Ectodermal cell (in vitro differentiated cells): ENCODE results near the gene LHFPL3. TPM values are rescaled to one million over a fixed set of nuclear protein-coding genes. Genes with fewer than 3 reads are reported as not detected.
"Not testable (repeated sequence)": the region's sequence is repeated elsewhere in the genome, so short reads cannot be mapped to it uniquely, and the experiment has no call there.

Experiments used
- H3K27ac ChIP-seq: 2 replicates; pipeline ENCODE4 v1.7.0; 2013; ENCODE audit warnings: mild to moderate bottlenecking, low read depth, low read length; ENCODE audit not compliant: insufficient read depth, poor library complexity, severe bottlenecking
- H3K27me3 ChIP-seq: 2 replicates; pipeline ENCODE4 v1.7.0; 2013; ENCODE audit warnings: mild to moderate bottlenecking, low read length; ENCODE audit not compliant: insufficient read depth, control insufficient read depth, poor library complexity, severe bottlenecking
- H3K36me3 ChIP-seq: one replicate; pipeline ENCODE4 v1.7.0; 2013; ENCODE audit warnings: low read length; ENCODE audit not compliant: control insufficient read depth, insufficient read depth
- H3K4me1 ChIP-seq: one replicate; pipeline ENCODE4 v1.7.0; 2013; ENCODE audit warnings: low read length; ENCODE audit not compliant: control insufficient read depth, insufficient read depth
- H3K4me3 ChIP-seq: 2 replicates; pipeline ENCODE4 v1.7.0; 2013; ENCODE audit warnings: low read depth, low read length, control low read depth; ENCODE audit not compliant: insufficient read depth
- H3K9me3 ChIP-seq: 2 replicates; pipeline ENCODE4 v1.7.0; 2013; ENCODE audit warnings: mild to moderate bottlenecking, low read length, moderate library complexity; ENCODE audit not compliant: control insufficient read depth
- WGBS, 2 experiments: methylation state at CpG; one replicate each; pipeline ENCODE4 v1.1.7; 2013; ENCODE audit warnings: missing lambda C conversion rate in 2 of 2; 5-methylcytosine and 5-hydroxymethylcytosine counted together
- polyA plus RNA-seq, 4 experiments: library from polyadenylated mRNA; stranded (reverse); fragments of 50-300 nt; gene quantifications; one replicate each; pipeline ENCODE4 v1.2.3, GENCODE V29; 2013

Gene LHFPL3
- polyA plus RNA-seq (2013, experiment 1 of 4) = 0.35 TPM
- 0.43 TPM for polyA plus RNA-seq (2013, experiment 2 of 4)
- polyA plus RNA-seq (2013, experiment 3 of 4) = 0.27 TPM
- 0.36 TPM for polyA plus RNA-seq (2013, experiment 4 of 4)

DNA sequence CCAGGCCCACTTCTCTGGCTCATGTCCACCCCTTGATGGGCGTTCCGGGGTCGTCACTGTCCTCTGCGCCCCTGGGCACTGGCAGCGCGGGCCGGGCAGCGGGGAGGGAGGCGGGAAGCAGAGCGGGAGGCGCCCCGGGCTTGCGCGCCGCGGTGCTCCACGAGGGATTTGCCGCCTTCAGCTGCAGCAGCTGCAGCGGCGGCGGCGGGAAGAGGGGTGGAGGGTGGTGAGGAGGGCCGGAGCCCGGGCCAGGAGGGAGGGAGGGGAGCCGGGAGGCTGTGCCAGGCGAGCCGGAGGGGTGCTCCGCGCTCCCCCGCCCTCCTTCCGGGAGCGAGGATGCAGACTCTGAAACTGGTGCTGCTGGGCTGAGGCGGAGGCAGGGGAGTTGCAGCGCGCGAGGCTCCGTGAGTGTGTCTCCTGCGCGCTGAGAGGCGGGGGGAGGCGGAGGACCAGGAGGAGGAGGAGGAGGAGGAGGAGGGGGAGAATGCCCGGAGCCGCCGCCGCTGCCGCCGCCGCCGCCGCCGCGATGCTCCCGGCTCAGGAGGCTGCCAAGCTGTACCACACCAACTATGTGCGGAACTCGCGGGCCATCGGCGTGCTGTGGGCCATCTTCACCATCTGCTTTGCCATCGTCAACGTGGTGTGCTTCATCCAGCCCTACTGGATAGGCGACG is at the start of gene LHFPL3:
Gene LHFPL3 (plus strand): TSS at position 308 of the 674 bp plus-strand sequence.
- peaks cover 82% of the 10 kb centered on the region for H3K27me3 ChIP-seq
- peaks cover 8% of the 10 kb centered on the region for H3K4me1 ChIP-seq
- H3K9me3 ChIP-seq = no peaks in the 10 kb centered on the region
- H3K27ac ChIP-seq = no peak within 1 kb of the TSS
- 1% methylated on average over 62 of the region's 62 CpGs for WGBS, 2 experiments
- no peaks in the 10 kb centered on the region for H3K36me3 ChIP-seq
- peak within 1 kb of the TSS; percentile 47 for H3K4me3 ChIP-seq

- not testable (repeated sequence) for H3K27me3 ChIP-seq, H3K27ac ChIP-seq, H3K4me1 ChIP-seq, H3K36me3 ChIP-seq, H3K4me3 ChIP-seq, H3K9me3 ChIP-seq
- 56 to 64% methylated on average over 1 of the region's 2 CpGs for WGBS, 2 experiments
Observed at GRCh38 chr7:104281685-104282084, 46.7 kb upstream of the LHFPL3 start.

- Histone ChIP-seq H3K36me3 (no peaks in the 10 kb centered on the region), H3K27ac (no peak overlapping the region), H3K4me3 (no peak overlapping the region), H3K4me1 (no peaks in the 10 kb centered on the region), H3K9me3 (no peaks in the 10 kb centered on the region), H3K27me3 (no peaks in the 10 kb centered on the region)
- 100% methylated on average over 1 of the region's 1 CpG for WGBS, 2 experiments
Observed at GRCh38 chr7:104286839-104287238, 41.6 kb upstream of the LHFPL3 start.

DNA sequence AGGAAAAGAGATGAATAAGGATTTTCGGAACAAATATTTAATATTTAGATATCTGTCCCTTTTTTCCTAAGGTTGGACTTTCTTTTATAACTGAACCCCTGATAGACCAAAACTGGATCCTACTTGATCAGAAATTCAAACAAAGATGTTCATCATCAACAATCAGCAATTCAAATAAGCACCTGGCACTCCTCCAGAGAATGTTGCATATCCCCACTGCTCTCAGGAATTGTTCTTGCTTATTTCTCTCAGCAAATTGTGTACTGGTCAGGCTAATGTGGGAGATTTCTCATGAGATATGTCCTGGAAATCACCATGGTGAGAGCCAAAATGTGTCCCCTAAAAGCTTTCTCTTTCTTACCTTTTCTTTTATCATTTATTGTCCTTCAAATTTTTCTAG is 40.3 kb upstream of the LHFPL3 start:
- Histone ChIP-seq H3K4me1 (no peaks in the 10 kb centered on the region), H3K36me3 (no peaks in the 10 kb centered on the region), H3K27ac (no peak overlapping the region), H3K4me3 (no peak overlapping the region), H3K9me3 (no peaks in the 10 kb centered on the region), H3K27me3 (peaks cover 3% of the 10 kb centered on the region)
- WGBS, 2 experiments = 80% methylated on average over 1 of the region's 1 CpG; no CpG with 5 or more reads in 1 of the 2 experiments

DNA sequence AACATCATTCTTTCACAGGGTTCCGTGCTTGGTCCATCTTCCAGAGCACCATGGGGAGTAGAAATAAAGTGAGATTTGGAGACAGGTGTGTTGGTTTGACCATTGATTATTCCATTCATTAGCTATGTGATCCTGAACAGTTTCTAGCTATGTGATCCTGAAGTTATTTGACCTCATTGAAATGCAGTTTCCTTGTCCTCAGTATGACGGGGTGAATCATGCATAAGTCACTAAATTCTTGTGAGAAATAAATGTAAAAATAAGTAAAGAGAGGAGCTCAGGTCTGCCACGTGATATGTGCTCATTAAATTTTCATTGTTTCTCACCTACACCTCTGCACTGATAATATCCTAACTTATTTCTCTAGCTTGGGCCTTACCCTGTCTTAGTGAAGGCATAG is 34.1 kb upstream of the LHFPL3 start:
- Histone ChIP-seq H3K36me3 (no peaks in the 10 kb centered on the region), H3K4me1 (no peaks in the 10 kb centered on the region), H3K27ac (no peak overlapping the region), H3K27me3 (peaks cover 3% of the 10 kb centered on the region), H3K4me3 (no peak overlapping the region), H3K9me3 (no peaks in the 10 kb centered on the region)
- 72 to 74% methylated on average over 2 to 3 of the region's 3 CpGs for WGBS, 2 experiments

GRCh38 chr7:104296266-104296665 is 32.1 kb upstream of the LHFPL3 start:
- H3K4me3 ChIP-seq = no peak overlapping the region
- H3K27ac ChIP-seq = no peak overlapping the region
- H3K36me3 ChIP-seq = no peaks in the 10 kb centered on the region
- H3K9me3 ChIP-seq = no peaks in the 10 kb centered on the region
- no peaks in the 10 kb centered on the region for H3K4me1 ChIP-seq
- 86 to 95% methylated on average over 3 of the region's 3 CpGs for WGBS, 2 experiments
- H3K27me3 ChIP-seq = peaks cover 7% of the 10 kb centered on the region

- Histone ChIP-seq H3K27ac (no peak overlapping the region), H3K4me3 (no peak overlapping the region), H3K4me1 (no peaks in the 10 kb centered on the region), H3K36me3 (no peaks in the 10 kb centered on the region), H3K27me3 (peaks cover 9% of the 10 kb centered on the region), H3K9me3 (no peaks in the 10 kb centered on the region)
- 72 to 84% methylated on average over 2 of the region's 4 CpGs for WGBS, 2 experiments
Observed at GRCh38 chr7:104296900-104297299, 31.5 kb upstream of the LHFPL3 start.

GRCh38 chr7:104299323-104299722 is 29.1 kb upstream of the LHFPL3 start:
- no peaks in the 10 kb centered on the region for H3K36me3 ChIP-seq
- H3K9me3 ChIP-seq = no peaks in the 10 kb centered on the region
- H3K27ac ChIP-seq = no peak overlapping the region
- peaks cover 6% of the 10 kb centered on the region for H3K27me3 ChIP-seq
- no peaks in the 10 kb centered on the region for H3K4me1 ChIP-seq
- H3K4me3 ChIP-seq = no peak overlapping the region
- WGBS, 2 experiments = 46 to 55% methylated on average over 3 of the region's 3 CpGs

GRCh38 chr7:104299777-104300176 is 28.6 kb upstream of the LHFPL3 start:
- H3K27me3 ChIP-seq = peaks cover 6% of the 10 kb centered on the region
- no peak overlapping the region for H3K4me3 ChIP-seq
- no peaks in the 10 kb centered on the region for H3K36me3 ChIP-seq
- WGBS, 2 experiments = 60 to 62% methylated on average over 4 of the region's 4 CpGs
- no peak overlapping the region for H3K27ac ChIP-seq
- no peaks in the 10 kb centered on the region for H3K9me3 ChIP-seq
- H3K4me1 ChIP-seq = no peaks in the 10 kb centered on the region

DNA sequence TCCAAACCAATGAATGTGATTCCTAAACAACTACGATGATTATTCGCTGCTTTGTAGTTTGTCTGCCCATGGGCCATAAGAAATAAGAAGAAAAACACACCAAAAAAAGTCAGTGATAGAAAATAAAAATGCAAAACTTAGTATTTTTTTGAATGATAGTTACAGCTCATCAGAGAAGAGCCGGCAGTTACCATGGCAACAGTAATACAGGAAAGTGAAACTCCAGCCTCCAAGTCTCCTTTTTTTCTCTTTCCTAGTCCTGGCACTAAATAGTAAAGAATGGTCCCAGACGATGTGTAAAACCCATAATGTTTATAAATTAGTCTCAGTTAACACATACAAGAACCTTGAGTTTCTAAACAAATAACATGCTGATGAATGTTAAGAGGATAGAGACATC is 21.6 kb upstream of the LHFPL3 start:
- Histone ChIP-seq H3K27me3 (no peaks in the 10 kb centered on the region), H3K4me3 (no peak overlapping the region), H3K27ac (no peak overlapping the region), H3K4me1 (no peaks in the 10 kb centered on the region), H3K36me3 (no peaks in the 10 kb centered on the region), H3K9me3 (no peaks in the 10 kb centered on the region)
- 83 to 89% methylated on average over 3 to 4 of the region's 4 CpGs for WGBS, 2 experiments
